ENCODE measurements around the gene MYMK.

MYMK gene

DNA sequence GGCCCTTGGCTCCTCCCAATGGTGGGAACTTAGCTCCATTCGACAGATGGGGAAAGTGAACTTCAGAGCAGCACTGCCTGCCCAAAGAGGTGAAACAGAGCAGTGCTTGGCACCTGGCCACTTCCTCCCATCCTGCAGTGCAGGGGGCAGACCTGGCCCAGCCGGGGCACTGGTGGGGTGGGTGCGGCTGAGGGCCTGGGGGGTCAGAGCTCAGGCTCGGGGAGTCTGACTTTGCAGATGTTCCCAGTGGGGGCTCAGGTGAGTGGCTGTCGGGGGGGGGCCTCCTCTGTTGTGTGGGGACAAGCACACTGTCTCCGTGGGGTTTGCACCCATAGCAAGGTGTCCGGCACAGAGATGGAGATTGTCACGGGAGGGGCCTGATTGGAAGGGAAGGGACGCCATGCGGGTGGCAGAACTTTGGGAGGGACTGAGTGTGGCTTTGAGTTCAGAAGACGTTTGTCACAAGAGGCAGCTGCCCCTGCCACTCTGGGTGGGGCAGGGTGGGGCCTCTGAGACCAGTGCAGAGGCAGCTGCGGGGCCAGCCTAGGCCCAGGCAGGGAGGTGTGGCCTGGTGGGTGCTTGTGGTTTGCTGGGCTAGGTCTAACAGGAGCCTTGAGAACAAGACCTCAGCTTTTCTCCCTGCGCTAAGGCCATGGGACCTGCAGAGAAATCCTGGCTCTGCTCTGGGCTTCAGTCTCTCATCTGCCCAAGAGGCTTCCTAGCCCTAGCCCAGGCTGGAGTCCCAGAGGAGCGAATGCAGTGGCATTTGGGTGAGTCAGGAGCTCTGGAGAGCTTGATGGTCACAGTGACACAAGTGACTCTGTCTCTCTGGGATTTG is 2.5 kb downstream of the MYMK start:
- Histone ChIP-seq H3K4me3 (ENCODE audit: insufficient read length, low read depth) (no peak overlapping the region), H3K27me3 (ENCODE audit: insufficient read depth, insufficient read length) (no peaks in the 10 kb centered on the region), H3K9ac (ENCODE audit: insufficient read length, low read depth) (no peak overlapping the region), H3K36me3 (ENCODE audit: insufficient read depth, insufficient read length, low read length) (no peaks in the 10 kb centered on the region), H3K9me3 (ENCODE audit: insufficient read depth, low read length) (no peaks in the 10 kb centered on the region), H3K4me1 (ENCODE audit: insufficient read depth, insufficient read length) (peaks cover 20% of the 10 kb centered on the region)
- no peak for TF ChIP-seq YY1 (IDR thresholded peaks at IDR 0.05; ENCODE audit: insufficient read depth, insufficient read length)
- TF ChIP-seq SUZ12 (IDR thresholded peaks at IDR 0.05; ENCODE audit: extremely low read depth, insufficient read depth, insufficient read length), result no peak
- TF ChIP-seq ZNF274 (IDR thresholded peaks at IDR 0.05; ENCODE audit: low read depth, low read length), result no peak
- DNase-seq (ENCODE audit: low read depth, low spot score), result no peak

GRCh38 chr9:133521122-133522072 is 3.4 kb downstream of the MYMK start:
- Histone ChIP-seq H3K27me3 (ENCODE audit: insufficient read depth, insufficient read length) (no peaks in the 10 kb centered on the region), H3K9ac (ENCODE audit: insufficient read length, low read depth) (no peak overlapping the region), H3K4me1 (ENCODE audit: insufficient read depth, insufficient read length) (peaks cover 13% of the 10 kb centered on the region), H3K4me3 (ENCODE audit: insufficient read length, low read depth) (no peak overlapping the region), H3K9me3 (ENCODE audit: insufficient read depth, low read length) (no peaks in the 10 kb centered on the region), H3K36me3 (ENCODE audit: insufficient read depth, insufficient read length, low read length) (no peaks in the 10 kb centered on the region)
- DNase-seq (ENCODE audit: low read depth, low spot score), result no peak
- TF ChIP-seq SUZ12 (IDR thresholded peaks at IDR 0.05; ENCODE audit: extremely low read depth, insufficient read depth, insufficient read length) (no peak), YY1 (IDR thresholded peaks at IDR 0.05; ENCODE audit: insufficient read depth, insufficient read length) (no peak), ZNF274 (IDR thresholded peaks at IDR 0.05; ENCODE audit: low read depth, low read length) (no peak)

GRCh38 chr9:133520121-133520835 is 4.5 kb downstream of the MYMK start:
- Histone ChIP-seq H3K27me3 (ENCODE audit: insufficient read depth, insufficient read length) (no peaks in the 10 kb centered on the region), H3K4me3 (ENCODE audit: insufficient read length, low read depth) (no peak overlapping the region), H3K4me1 (ENCODE audit: insufficient read depth, insufficient read length) (peaks cover 14% of the 10 kb centered on the region), H3K36me3 (ENCODE audit: insufficient read depth, insufficient read length, low read length) (no peaks in the 10 kb centered on the region), H3K9me3 (ENCODE audit: insufficient read depth, low read length) (no peaks in the 10 kb centered on the region), H3K9ac (ENCODE audit: insufficient read length, low read depth) (no peak overlapping the region)
- DNase-seq (ENCODE audit: low read depth, low spot score), result no peak
- TF ChIP-seq YY1 (IDR thresholded peaks at IDR 0.05; ENCODE audit: insufficient read depth, insufficient read length), result no peak
- TF ChIP-seq ZNF274 (IDR thresholded peaks at IDR 0.05; ENCODE audit: low read depth, low read length), result no peak
- TF ChIP-seq SUZ12 (IDR thresholded peaks at IDR 0.05; ENCODE audit: extremely low read depth, insufficient read depth, insufficient read length), result no peak

- no peaks in the 10 kb centered on the region for H3K9me3 ChIP-seq (ENCODE audit: insufficient read depth, low read length)
- H3K4me3 ChIP-seq (ENCODE audit: insufficient read length, low read depth), result no peak overlapping the region
- DNase-seq (ENCODE audit: low read depth, low spot score), result no peak
- H3K4me1 ChIP-seq (ENCODE audit: insufficient read depth, insufficient read length), result peaks cover 14% of the 10 kb centered on the region
- TF ChIP-seq YY1 (IDR thresholded peaks at IDR 0.05; ENCODE audit: insufficient read depth, insufficient read length) (no peak), ZNF274 (IDR thresholded peaks at IDR 0.05; ENCODE audit: low read depth, low read length) (no peak)
- H3K9ac ChIP-seq (ENCODE audit: insufficient read length, low read depth), result no peak overlapping the region
- no peaks in the 10 kb centered on the region for H3K36me3 ChIP-seq (ENCODE audit: insufficient read depth, insufficient read length, low read length)
- no peaks in the 10 kb centered on the region for H3K27me3 ChIP-seq (ENCODE audit: insufficient read depth, insufficient read length)
Measured at GRCh38 chr9:133519693-133520092, 5.1 kb downstream of the MYMK start.

- no peaks in the 10 kb centered on the region for H3K27me3 ChIP-seq (ENCODE audit: insufficient read depth, insufficient read length)
- H3K36me3 ChIP-seq (ENCODE audit: insufficient read depth, insufficient read length, low read length), result no peaks in the 10 kb centered on the region
- H3K9me3 ChIP-seq (ENCODE audit: insufficient read depth, low read length), result no peaks in the 10 kb centered on the region
- no peak for TF ChIP-seq SUZ12 (IDR thresholded peaks at IDR 0.05; ENCODE audit: extremely low read depth, insufficient read depth, insufficient read length)
- TF ChIP-seq YY1 (IDR thresholded peaks at IDR 0.05; ENCODE audit: insufficient read depth, insufficient read length), result no peak
- no peak overlapping the region for H3K9ac ChIP-seq (ENCODE audit: insufficient read length, low read depth)
- peaks cover 14% of the 10 kb centered on the region for H3K4me1 ChIP-seq (ENCODE audit: insufficient read depth, insufficient read length)
- no peak overlapping the region for H3K4me3 ChIP-seq (ENCODE audit: insufficient read length, low read depth)
- DNase-seq (ENCODE audit: low read depth, low spot score), result no peak
Measured at GRCh38 chr9:133518706-133519449, 5.9 kb downstream of the MYMK start.

GRCh38 chr9:133518200-133518599 is 6.6 kb downstream of the MYMK start:
- H3K27me3 ChIP-seq (ENCODE audit: insufficient read depth, insufficient read length), result no peaks in the 10 kb centered on the region
- H3K9ac ChIP-seq (ENCODE audit: insufficient read length, low read depth), result no peak overlapping the region
- no peak overlapping the region for H3K4me3 ChIP-seq (ENCODE audit: insufficient read length, low read depth)
- no peaks in the 10 kb centered on the region for H3K9me3 ChIP-seq (ENCODE audit: insufficient read depth, low read length)
- no peak for DNase-seq (ENCODE audit: low read depth, low spot score)
- no peaks in the 10 kb centered on the region for H3K36me3 ChIP-seq (ENCODE audit: insufficient read depth, insufficient read length, low read length)
- no peak for TF ChIP-seq ZNF274 (IDR thresholded peaks at IDR 0.05; ENCODE audit: low read depth, low read length)
- no peak for TF ChIP-seq YY1 (IDR thresholded peaks at IDR 0.05; ENCODE audit: insufficient read depth, insufficient read length)
- TF ChIP-seq SUZ12 (IDR thresholded peaks at IDR 0.05; ENCODE audit: extremely low read depth, insufficient read depth, insufficient read length), result no peak
- peaks cover 14% of the 10 kb centered on the region for H3K4me1 ChIP-seq (ENCODE audit: insufficient read depth, insufficient read length)

All from NT2/D1 (cell line).